GM10248 (cell line): ENCODE measurements around the gene PCDHGC3.

Experiments
- CTCF ChIA-PET: fragments of 300-600 bp; sonication (Branson Sonifier 250); formaldehyde crosslinking; extraction: SDS; loops from one replicate; lab custom pipeline; 2021; ENCODE audit warnings: antibody characterized with exemption; lab: Yijun Ruan, JAX
- POLR2A ChIA-PET: fragments of 350-650 bp; sonication (Branson Sonifier 250); formaldehyde crosslinking; extraction: SDS; loops from one replicate; lab custom pipeline; 2020; ENCODE audit warnings: antibody characterized with exemption; lab: Yijun Ruan, JAX
- DNase-seq: peaks from one replicate; pipeline ENCODE4 v3.0.0; 2012; ENCODE audit errors: extremely low spot score
- CTCF ChIP-seq: IDR thresholded peaks from 2 replicates; pipeline ENCODE4 v1.5.1; 2012; ENCODE audit warnings: mild to moderate bottlenecking, low read depth; ENCODE audit errors: extremely low read depth, missing control alignments, control extremely low read depth

The PCDHGC3 gene

GRCh38 chr5:141484641-141485311, 9.0 kb downstream of the PCDHGC3 start, which contains the start of gene PCDHGC4:
PCDHGC4 (plus strand) TSS chr5:141485030; CDS start chr5:141485174, 144 bp downstream.
- ChIA-PET CTCF (interaction anchor here (0.7 to 3.5 kb wide), 14 partner anchors 8 to 79 kb away, joined by 3 to 28 read pairs (median 5); partner anchors contain the start of genes PCDHGA10, PCDHGB7 and PCDHGC3), POLR2A (no interaction called here)
- peak; percentile 35 for DNase-seq
- TF ChIP-seq CTCF: no peak

GRCh38 chr5:141485321-141486055, 9.7 kb downstream of the PCDHGC3 start:
- TF ChIP-seq CTCF: no peak
- DNase-seq: peak; percentile 10
- ChIA-PET POLR2A (no interaction called here), CTCF (interaction anchor here (1.2 to 3.2 kb wide), 8 partner anchors 9 to 72 kb away, joined by 4 to 28 read pairs (median 5); partner anchors contain the start of genes PCDHGA10, PCDHGA12, PCDHGB7 and PCDHGC3)

- TF ChIP-seq CTCF: no peak
- DNase-seq: peak; percentile 12
- CTCF ChIA-PET: interaction anchor here (1.2 to 3.2 kb wide), 8 partner anchors 10 to 68 kb away, joined by 4 to 28 read pairs (median 5); partner anchors contain the start of genes PCDHGA12, PCDHGB7 and PCDHGC3
- POLR2A ChIA-PET: no interaction called here
Observed at GRCh38 chr5:141486091-141486490, 10.3 kb downstream of the PCDHGC3 start.

- TF ChIP-seq CTCF: no peak
- DNase-seq: peak; percentile 12
- ChIA-PET CTCF (interaction anchor here (1.2 to 3.2 kb wide), 4 partner anchors 11 to 42 kb away, joined by 4 to 28 read pairs (median 8); partner anchors contain the start of gene PCDHGC3), POLR2A (no interaction called here)
Observed at GRCh38 chr5:141487131-141487530, 11.4 kb downstream of the PCDHGC3 start.

- CTCF ChIA-PET: interaction anchor here (0.8 to 2.1 kb wide), 7 partner anchors 13 to 169 kb away, joined by 3 to 9 read pairs (median 3); partner anchors contain the start of genes PCDHGA1, PCDHGB7 and PCDHGC3
- POLR2A ChIA-PET: no interaction called here
- peak; percentile 13 for DNase-seq
- no peak for TF ChIP-seq CTCF
Observed at GRCh38 chr5:141488591-141489561, 13.1 kb downstream of the PCDHGC3 start, which contains the start of gene PCDHGC5. PCDHGC5 (plus strand) TSS chr5:141489081; CDS start chr5:141489241, 160 bp downstream.

- no peak for DNase-seq
- CTCF ChIA-PET: interaction anchor here (0.9 to 2.1 kb wide), 2 partner anchors 22 to 23 kb away, joined by 3 to 9 read pairs; no protein-coding TSS in a partner anchor
- POLR2A ChIA-PET: no interaction called here
- TF ChIP-seq CTCF: no peak
Observed at GRCh38 chr5:141489841-141490240, 14.1 kb downstream of the PCDHGC3 start.
